ENCODE data around the gene UBE2N. TPM values are rescaled to one million over a fixed set of nuclear protein-coding genes. Genes with fewer than 3 reads are reported as not detected.

Gene UBE2N
- total RNA-seq, 1 donor from 2014 or later, result 116 TPM

DNA sequence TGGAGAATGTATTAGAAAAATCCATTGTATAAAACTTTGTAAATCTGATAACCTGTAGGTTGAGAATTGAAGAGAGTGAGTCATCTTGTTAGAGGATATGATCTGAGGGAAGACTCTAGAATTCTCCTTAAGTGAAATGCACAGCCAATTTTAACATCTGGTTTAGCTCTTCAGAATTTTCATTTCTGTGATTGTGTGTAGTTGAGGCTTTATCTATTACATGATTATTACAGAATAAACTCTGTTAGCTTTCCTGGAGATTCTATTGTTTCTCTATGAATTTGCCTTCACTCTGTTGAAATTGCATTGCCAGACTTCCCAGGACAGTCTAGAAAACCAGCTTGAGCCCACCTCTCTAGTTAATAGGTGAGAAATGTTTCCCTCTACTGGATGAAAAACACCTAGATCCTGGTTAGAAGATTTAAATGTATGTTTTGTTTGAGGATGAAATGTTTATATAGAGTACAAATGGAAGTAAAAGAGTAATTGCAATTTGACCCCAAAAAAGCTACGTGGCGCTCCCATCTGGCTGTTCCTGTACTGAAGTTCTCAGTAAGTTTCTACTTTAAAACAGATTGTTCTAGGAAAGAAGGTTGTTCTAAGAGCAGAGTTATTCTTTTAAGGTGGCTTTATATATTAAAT is 61.1 kb downstream of the UBE2N start:
- no peaks in the 10 kb centered on the region for H3K36me3 ChIP-seq
- H3K4me1 Mint-ChIP-seq, result peaks cover 41% of the 10 kb centered on the region
- H3K27ac ChIP-seq, result no peak overlapping the region
- peaks cover 74% of the 10 kb centered on the region for H3K79me2 ChIP-seq (ENCODE audit: low read depth)
- no peak overlapping the region for H3K9ac ChIP-seq
- H3K9me3 ChIP-seq (ENCODE audit: low read depth), result no peaks in the 10 kb centered on the region
- H3F3A ChIP-seq (ENCODE audit: low read depth), result peaks cover 18% of the 10 kb centered on the region
- H3K4me3 ChIP-seq, result peak overlapping the region; percentile 63
- DNase-seq (ENCODE audit: low spot score), result peak; percentile 19
- H3K27me3 ChIP-seq, result no peaks in the 10 kb centered on the region
- peaks cover 54% of the 10 kb centered on the region for H4K20me1 ChIP-seq (ENCODE audit: low read depth)
- H3K4me2 ChIP-seq, result peak overlapping the region; percentile 83
- no peak overlapping the region for H3K27ac Mint-ChIP-seq
- H3K27me3 Mint-ChIP-seq (ENCODE audit: insufficient read depth, low read depth), result peaks cover 2% of the 10 kb centered on the region
- TF ChIP-seq, protein P1, sequence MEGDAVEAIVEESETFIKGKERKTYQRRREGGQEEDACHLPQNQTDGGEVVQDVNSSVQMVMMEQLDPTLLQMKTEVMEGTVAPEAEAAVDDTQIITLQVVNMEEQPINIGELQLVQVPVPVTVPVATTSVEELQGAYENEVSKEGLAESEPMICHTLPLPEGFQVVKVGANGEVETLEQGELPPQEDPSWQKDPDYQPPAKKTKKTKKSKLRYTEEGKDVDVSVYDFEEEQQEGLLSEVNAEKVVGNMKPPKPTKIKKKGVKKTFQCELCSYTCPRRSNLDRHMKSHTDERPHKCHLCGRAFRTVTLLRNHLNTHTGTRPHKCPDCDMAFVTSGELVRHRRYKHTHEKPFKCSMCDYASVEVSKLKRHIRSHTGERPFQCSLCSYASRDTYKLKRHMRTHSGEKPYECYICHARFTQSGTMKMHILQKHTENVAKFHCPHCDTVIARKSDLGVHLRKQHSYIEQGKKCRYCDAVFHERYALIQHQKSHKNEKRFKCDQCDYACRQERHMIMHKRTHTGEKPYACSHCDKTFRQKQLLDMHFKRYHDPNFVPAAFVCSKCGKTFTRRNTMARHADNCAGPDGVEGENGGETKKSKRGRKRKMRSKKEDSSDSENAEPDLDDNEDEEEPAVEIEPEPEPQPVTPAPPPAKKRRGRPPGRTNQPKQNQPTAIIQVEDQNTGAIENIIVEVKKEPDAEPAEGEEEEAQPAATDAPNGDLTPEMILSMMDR (IDR thresholded peaks at IDR 0.05), result peak; percentile 47
- no peak for TF ChIP-seq EZH2 (IDR thresholded peaks at IDR 0.05)
- H3K36me3 Mint-ChIP-seq, result peaks cover 24% of the 10 kb centered on the region
- H3K9me3 Mint-ChIP-seq, result peaks cover 5% of the 10 kb centered on the region
- H2AFZ ChIP-seq (replicated peaks), result no peak overlapping the region
- peaks cover 34% of the 10 kb centered on the region for H3K4me1 ChIP-seq
- peak overlapping the region; percentile 100 for H3K4me3 Mint-ChIP-seq

DNA sequence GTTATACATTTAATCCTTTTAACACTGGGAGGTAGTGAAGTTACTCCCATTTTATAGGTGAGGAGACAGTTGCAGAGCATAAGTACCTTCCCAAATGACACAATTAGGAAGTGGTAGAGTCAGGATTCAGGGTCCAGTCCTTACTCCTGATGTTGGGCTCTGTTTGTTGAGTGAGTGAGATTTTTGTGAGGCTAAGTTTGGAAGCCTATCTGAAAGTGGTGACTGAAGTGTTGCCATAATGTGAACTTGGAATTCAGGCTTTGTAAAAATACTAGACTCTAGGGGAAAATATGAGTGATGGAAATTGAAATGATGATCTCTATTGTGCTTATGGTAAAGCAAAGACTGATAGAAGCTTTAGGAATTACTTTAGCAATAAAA is 61.8 kb downstream of the UBE2N start:
- peaks cover 2% of the 10 kb centered on the region for H3K9me3 Mint-ChIP-seq
- Histone ChIP-seq H2AFZ (replicated peaks) (no peak overlapping the region), H3K36me3 (no peaks in the 10 kb centered on the region), H3F3A (ENCODE audit: low read depth) (peaks cover 19% of the 10 kb centered on the region), H3K27ac (no peak overlapping the region), H3K27me3 (no peaks in the 10 kb centered on the region), H3K4me1 (peaks cover 34% of the 10 kb centered on the region), H3K9ac (no peak overlapping the region), H3K79me2 (ENCODE audit: low read depth) (peaks cover 68% of the 10 kb centered on the region), H3K9me3 (ENCODE audit: low read depth) (no peaks in the 10 kb centered on the region), H4K20me1 (ENCODE audit: low read depth) (peaks cover 54% of the 10 kb centered on the region), H3K4me3 (peak overlapping the region; percentile 63), H3K4me2 (peak overlapping the region; percentile 83)
- peaks cover 2% of the 10 kb centered on the region for H3K27me3 Mint-ChIP-seq (ENCODE audit: insufficient read depth, low read depth)
- peaks cover 18% of the 10 kb centered on the region for H3K36me3 Mint-ChIP-seq
- no peak overlapping the region for H3K27ac Mint-ChIP-seq
- TF ChIP-seq, protein P1 (IDR thresholded peaks at IDR 0.05), result no peak
- TF ChIP-seq EZH2phosphoT487 (IDR thresholded peaks at IDR 0.05), result no peak
- no peak for TF ChIP-seq EZH2 (IDR thresholded peaks at IDR 0.05)
- no peak for DNase-seq (ENCODE audit: low spot score)
- peaks cover 41% of the 10 kb centered on the region for H3K4me1 Mint-ChIP-seq
- H3K4me3 Mint-ChIP-seq, result peak overlapping the region; percentile 100

DNA sequence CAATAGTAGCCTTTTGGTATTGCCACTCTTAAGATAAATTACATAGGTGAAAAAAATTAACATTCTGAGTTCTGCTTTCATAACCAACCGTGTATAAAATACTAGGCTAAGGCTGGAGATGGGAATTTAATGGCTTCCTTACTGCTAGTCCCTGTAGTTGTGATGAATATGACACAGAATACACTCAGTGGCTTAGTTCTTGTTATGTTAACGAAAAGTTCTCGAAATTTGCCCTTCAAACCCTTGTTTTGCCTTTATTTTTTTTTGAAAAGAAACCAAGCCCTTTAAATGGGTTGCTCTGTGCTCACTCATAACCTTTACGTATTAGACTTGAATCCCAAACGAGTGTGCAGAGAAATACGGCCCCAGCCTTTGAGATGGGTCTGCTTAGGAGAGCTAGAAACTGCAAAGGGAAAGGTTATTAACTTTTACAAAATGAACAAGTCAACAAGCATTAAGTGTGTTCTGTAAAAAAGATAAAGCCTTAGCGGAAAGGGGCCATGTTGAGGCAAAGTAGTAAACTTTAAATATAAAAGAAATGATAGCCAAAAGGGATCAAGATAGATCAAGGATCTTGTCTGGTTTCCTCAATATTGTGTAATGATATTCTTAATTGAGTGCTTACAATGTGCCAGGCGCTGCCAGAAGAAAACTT is 62.3 kb downstream of the UBE2N start:
- Histone ChIP-seq H3K27ac (no peak overlapping the region), H3K9ac (peak overlapping the region; percentile 27), H2AFZ (replicated peaks) (no peak overlapping the region), H3K36me3 (no peaks in the 10 kb centered on the region), H3F3A (ENCODE audit: low read depth) (peaks cover 19% of the 10 kb centered on the region), H3K27me3 (no peaks in the 10 kb centered on the region), H3K4me1 (peaks cover 35% of the 10 kb centered on the region), H3K4me3 (peak overlapping the region; percentile 63), H3K4me2 (peak overlapping the region; percentile 83), H4K20me1 (ENCODE audit: low read depth) (peaks cover 54% of the 10 kb centered on the region), H3K9me3 (ENCODE audit: low read depth) (no peaks in the 10 kb centered on the region), H3K79me2 (ENCODE audit: low read depth) (peaks cover 63% of the 10 kb centered on the region)
- peaks cover 2% of the 10 kb centered on the region for H3K27me3 Mint-ChIP-seq (ENCODE audit: insufficient read depth, low read depth)
- H3K9me3 Mint-ChIP-seq, result peaks cover 2% of the 10 kb centered on the region
- H3K4me1 Mint-ChIP-seq, result peaks cover 41% of the 10 kb centered on the region
- H3K27ac Mint-ChIP-seq, result peak overlapping the region; percentile 98
- peak overlapping the region; percentile 100 for H3K4me3 Mint-ChIP-seq
- TF ChIP-seq, protein P1 (IDR thresholded peaks at IDR 0.05), result no peak
- TF ChIP-seq EZH2phosphoT487 (IDR thresholded peaks at IDR 0.05) (no peak), EZH2 (IDR thresholded peaks at IDR 0.05) (no peak)
- H3K36me3 Mint-ChIP-seq, result peaks cover 17% of the 10 kb centered on the region
- no peak for DNase-seq (ENCODE audit: low spot score)
